Fibroblast of skin of right biceps (primary cell): ENCODE measurements around the gene EPS8L1.
A peak's percentile ranks its signal among the peaks of the same experiment; 100 is the strongest.

Source experiments
- DNase-seq: peaks from one replicate; pipeline ENCODE4 v3.0.0-alpha.2; 2013

The EPS8L1 gene

DNA sequence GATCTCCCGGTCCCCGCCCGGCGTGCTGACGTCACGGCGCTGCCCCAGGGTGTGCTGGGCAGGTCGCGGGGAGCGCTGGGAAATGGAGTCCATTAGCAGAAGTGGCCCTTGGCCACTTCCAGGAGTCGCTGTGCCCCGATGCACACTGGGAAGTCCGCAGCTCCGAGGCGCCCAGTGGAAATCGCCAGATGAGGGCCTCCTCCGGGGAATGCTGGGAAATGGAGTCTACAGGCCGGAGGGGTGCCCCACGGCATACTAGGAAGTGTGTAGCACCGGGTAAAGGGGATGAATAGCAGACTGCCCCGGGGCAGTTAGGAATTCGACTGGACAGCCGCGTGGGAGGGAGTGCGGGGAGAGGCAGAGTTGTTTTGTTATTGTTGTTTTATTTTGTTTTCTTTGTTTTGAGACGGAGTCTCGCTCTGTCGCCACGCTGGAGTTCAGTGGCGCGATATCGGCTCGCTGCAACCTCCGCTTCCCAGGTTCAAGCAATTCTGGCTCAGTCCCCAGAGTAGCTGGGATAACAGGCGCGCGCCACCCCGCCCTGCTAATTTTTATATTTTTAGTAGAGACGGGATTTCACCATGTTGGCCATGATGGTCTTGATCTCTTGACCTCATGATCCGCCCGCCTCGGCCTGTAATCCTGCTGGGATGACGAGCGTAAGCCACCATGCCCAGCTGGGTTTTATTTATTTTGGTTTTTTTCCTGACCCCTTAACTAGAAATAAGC lies 42.2 kb downstream of the EPS8L1 start:
- peak; percentile 99 for DNase-seq

DNA sequence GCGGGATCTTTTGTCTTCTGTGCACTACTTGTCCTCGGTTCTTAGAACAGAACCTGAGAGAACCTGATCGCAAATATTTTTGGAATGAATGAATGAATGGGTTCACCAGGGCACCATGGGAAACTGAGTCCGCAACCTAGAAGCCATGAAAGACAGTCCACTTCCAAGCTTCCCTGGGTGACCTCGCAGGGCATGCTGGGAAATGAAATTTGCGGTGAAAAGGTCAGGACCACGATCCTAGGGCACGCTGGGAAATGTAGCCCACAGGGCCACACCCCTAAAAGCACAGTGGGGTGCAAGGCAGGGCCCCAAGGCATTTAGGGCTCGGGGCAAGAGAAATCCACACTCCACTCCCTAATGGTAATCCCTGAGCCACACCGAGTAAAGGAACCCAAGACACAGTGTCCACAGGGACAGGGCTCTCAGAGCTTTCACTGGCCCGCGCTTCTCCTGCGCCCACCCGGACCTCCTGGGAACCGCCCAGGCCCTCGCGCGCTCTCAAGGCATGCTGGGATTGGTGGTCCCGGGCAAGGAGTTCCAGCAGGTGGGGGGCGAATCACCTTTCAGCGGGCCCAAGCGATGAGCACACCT lies 42.8 kb downstream of the EPS8L1 start:
- peak; percentile 49 for DNase-seq

DNA sequence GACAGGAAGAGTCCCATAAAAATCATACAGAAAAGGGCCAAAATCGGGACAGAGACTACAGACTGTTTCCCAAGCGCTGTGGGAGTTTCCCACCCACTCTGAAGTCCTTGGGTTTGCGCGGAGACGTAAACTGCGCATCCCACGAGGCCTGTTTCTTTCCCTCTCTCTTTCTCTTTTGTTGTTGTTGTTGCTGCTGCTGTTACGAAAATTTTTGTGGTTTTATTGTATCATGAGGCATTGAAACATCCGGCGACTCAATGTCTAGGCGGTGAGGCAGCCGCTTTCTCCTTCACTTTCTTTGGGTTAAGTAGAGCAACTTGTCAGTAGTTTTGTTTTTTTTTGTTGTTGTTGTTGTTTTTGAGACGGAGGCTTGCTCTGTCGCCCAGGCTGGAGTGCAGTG lies 43.4 kb downstream of the EPS8L1 start:
- DNase-seq = peak; percentile 32

DNA sequence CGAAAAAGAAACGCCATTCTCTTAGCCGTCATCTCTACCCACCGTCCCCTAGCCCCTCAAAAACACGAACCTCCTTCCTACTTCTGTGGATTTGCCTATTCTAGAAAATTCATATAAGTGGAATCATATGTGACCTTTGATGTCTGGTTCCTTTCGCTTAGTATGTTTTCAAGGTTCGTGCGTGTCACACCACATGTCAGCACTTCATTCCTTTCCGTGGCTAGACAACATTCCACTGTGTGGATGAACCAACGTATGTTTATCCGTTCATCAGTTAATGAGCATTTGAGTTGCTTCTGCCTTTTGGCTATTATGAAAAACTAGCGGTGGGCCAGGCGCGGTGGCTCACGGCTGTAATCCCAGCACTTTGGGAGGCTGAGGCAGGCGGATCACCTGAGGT lies 55.8 kb downstream of the EPS8L1 start:
- peak; percentile 75 for DNase-seq

DNA sequence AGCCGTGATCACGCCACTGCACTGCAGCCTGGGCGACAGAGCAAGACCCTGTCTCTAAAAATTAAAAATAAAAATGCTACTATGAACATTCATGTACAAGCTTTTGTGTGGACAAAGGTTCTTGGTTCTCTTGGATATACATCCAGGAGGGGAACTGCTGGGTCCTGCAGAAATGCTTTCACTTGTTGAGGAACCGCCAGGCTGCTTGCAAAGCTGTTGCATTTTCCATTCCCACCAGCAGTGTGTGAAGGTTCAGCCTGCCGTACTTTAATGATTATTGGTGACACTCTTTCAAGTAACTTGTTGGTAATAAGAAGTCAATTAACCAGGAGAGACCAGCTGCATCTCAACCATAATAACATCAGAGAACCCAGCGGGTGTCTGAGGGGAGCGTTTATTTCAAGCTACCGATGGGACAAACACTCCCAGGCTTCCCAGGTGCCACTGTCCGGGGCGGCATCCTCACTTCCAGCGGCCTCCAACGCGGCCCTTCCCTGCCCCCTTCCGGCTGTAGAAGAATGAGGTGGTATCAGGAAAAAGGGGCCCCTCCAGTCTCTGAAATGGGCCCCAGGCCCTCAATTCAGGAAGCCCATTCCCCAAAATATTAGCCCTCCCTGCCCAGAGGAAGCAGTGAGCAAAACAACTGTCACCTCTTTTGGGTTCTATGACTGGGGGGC lies 56.9 kb downstream of the EPS8L1 start:
- DNase-seq = no peak

DNA sequence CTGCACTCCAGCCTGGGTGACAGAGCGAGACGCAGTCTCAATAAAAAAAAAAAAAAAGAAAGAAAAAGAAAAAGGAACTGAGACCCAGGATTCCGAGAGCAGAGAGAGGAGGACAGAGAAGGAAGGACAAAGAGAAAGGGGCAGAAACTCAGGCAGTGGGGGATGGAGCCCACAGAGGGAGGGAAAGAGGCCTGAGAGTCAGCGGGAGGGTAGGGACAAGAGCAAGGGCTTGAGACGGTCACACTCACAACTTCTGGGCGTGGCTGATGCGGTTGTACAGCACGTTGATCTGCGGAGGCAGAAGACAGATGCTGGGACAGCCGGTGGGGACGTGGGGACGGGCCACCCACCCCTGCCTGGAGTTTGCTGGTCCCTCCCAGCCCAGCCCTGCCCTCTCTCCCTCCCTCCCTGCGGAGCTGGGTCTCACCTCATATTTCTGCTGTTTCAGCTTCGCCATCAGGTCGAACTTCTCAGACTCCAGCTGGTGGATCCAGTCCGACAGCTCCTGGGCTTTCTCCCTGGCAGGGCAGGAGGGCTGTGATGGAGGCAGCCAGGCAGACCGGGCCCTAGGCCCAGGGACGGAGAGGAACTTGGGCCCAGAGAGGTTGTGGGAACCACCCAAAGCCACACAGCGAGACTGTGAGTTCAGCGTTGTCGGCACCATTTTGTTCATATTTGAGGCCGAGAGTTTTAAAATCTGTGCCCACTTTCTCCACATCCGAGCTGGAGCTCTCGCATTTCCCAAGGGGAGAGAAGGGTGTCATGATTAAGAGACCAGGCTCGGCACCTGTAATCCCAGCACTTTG lies 58.2 kb downstream of the EPS8L1 start:
- no peak for DNase-seq

DNA sequence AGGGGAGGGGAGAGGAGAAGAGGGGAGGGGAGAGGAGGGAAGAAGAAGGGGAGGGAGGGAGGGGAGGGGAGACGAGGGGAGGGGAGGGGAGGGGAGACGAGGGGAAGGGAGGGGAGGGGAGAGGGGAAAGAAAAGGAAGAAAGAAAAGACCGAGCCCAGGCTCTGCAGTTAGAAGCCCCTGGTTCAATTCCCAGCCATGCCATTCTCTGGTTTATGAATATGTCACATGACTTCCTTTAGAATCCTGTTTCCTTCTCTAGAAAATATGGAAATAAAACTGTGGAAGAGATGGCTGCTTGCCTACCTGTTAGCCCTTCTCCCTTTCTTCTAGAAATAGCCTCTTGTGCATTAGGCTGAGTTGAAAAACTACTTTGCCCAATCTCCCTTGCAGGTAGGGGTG lies 59.1 kb downstream of the EPS8L1 start:
- no peak for DNase-seq

DNA sequence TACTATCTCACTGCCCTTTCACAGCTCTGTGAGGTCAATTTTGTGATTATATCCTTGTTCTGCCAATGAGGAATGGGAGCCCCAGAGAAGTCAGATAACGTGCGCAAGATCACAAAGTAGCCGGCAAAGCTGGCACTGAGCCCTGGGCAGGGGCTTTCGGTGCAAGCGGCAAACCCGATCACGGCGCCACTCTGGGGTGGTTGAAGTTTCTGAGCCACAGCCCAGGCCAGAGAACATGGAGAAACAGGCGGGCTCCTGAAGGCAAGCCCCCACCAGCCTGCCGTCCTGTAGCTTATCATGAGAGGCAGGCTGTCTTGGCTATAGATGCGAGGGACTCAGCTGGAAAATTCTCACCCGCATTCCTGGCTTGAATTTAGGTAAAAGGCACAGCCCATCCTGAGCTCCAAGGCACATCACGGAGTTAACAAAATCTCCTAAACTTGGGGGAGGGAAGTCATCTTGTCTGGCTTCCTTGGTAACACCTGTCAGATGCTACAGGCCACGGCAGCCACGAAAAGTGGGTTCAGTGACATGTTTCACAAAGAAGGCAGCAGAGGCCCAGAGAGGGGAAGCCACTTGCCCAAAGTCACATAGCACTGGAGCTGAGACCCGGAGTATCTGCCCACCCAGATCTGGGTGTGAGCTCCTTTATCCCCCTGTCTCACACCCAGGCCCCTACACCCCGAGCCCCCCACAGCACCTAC lies 60.9 kb downstream of the EPS8L1 start:
- no peak for DNase-seq
